ENCODE measurements around the gene SARS2.

Gene SARS2

DNA sequence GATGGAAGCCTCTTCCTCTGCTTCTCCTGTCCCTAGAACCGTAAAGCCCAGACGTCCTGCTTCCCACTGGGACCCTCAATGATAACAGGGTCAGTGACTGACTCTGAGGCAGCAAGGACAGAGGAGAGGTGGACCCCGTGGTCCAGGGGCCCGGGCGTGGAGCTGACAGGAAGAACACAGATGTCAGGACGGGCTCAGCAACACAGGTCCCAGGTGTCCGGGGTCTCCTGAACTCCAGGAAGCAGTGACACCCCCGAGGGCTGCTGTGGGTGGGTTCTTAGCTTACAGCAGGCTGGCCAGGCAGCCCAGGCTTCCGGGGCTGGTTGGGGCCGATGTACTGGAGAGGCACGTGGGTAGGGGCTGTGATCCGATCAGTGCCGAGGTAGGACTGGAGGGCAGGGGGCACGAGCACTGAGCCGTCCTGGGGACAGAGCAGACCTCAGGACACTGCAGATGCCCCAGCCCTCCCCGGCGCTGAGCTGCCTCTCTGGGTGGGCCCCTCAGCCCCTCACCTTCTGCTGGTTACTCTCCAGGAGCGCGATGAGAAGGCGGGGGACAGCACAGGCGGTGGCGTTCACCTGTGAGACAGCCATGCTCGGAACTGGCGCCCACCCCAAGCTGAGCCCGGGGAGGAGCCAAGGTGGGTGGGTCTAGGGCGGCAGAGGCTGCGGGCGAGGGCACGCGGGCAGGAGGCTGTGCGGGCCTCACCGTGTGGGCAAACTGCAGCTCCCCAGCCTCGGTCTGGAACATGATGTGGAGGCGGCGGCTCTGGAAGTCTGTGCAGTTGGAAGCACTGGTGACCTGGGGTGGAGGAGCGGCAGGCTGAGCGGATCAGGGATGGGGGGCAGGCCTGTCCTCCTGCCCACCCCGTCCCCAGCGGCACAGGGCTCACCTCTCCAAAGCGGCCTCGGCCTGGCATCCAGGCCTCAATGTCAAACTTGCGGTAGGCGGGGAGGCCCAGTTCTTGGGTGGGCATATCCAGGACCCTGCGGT is 14.9 kb downstream of the SARS2 start:
- TF ChIP-seq, protein P1, sequence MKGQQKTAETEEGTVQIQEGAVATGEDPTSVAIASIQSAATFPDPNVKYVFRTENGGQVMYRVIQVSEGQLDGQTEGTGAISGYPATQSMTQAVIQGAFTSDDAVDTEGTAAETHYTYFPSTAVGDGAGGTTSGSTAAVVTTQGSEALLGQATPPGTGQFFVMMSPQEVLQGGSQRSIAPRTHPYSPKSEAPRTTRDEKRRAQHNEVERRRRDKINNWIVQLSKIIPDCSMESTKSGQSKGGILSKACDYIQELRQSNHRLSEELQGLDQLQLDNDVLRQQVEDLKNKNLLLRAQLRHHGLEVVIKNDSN (IDR thresholded peaks at IDR 0.05): no peak
- TF ChIP-seq RAD21 (IDR thresholded peaks at IDR 0.05; ENCODE audit: low read depth) (no peak), YY1 (IDR thresholded peaks at IDR 0.05; ENCODE audit: low read depth) (no peak), NFIC (IDR thresholded peaks at IDR 0.05) (no peak), CREB1 (IDR thresholded peaks at IDR 0.05; ENCODE audit: low read depth) (no peak), EGR1 (IDR thresholded peaks at IDR 0.05) (no peak), MAX (IDR thresholded peaks at IDR 0.05) (no peak), REST (IDR thresholded peaks at IDR 0.05; ENCODE audit: low read depth) (no peak), EP300 (IDR thresholded peaks at IDR 0.05; ENCODE audit: borderline replicate concordance) (no peak), TEAD4 (IDR thresholded peaks at IDR 0.05) (no peak), CEBPB (IDR thresholded peaks at IDR 0.05) (no peak)

DNA sequence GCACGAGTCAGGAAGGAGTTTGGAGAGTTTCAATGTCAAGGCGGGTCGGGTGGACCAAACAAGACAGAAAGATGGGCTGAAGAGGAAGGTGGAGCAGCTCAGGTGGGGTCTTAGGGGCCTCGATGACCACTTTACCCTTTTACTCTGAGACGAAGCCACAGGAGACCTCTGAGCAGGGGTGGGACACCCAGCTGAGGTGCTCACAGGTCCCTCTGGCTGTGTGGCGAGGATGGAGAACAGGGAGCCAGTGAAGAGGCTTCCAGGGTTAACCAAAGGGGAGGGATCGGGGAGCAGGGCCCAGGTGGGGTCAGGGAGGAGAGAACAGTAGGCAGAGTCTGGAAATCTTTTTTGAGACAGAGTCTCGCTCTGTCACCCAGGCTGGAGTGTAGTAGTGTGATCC is 16.6 kb downstream of the SARS2 start:
- TF ChIP-seq NFIC (IDR thresholded peaks at IDR 0.05) (no peak), FOXM1 (IDR thresholded peaks at IDR 0.05; ENCODE audit: borderline replicate concordance, low read depth) (no peak), TEAD4 (IDR thresholded peaks at IDR 0.05) (no peak), ZBTB7A (IDR thresholded peaks at IDR 0.05; ENCODE audit: low read depth) (no peak), CREB1 (IDR thresholded peaks at IDR 0.05; ENCODE audit: low read depth) (no peak), REST (IDR thresholded peaks at IDR 0.05; ENCODE audit: low read depth) (no peak), TAF1 (IDR thresholded peaks at IDR 0.05; ENCODE audit: low read depth) (no peak), MAX (IDR thresholded peaks at IDR 0.05) (no peak), TCF12 (IDR thresholded peaks at IDR 0.05; ENCODE audit: low read depth) (no peak), EGR1 (IDR thresholded peaks at IDR 0.05) (no peak), YY1 (IDR thresholded peaks at IDR 0.05; ENCODE audit: low read depth) (no peak), RAD21 (IDR thresholded peaks at IDR 0.05; ENCODE audit: low read depth) (no peak), EP300 (IDR thresholded peaks at IDR 0.05; ENCODE audit: borderline replicate concordance) (no peak)
- TF ChIP-seq, protein P1 (IDR thresholded peaks at IDR 0.05): no peak

- TF ChIP-seq YY1 (IDR thresholded peaks at IDR 0.05; ENCODE audit: low read depth) (no peak), CREB1 (IDR thresholded peaks at IDR 0.05; ENCODE audit: low read depth) (no peak)
Measured at GRCh38 chr19:38912600-38913514, 17.7 kb downstream of the SARS2 start.

DNA sequence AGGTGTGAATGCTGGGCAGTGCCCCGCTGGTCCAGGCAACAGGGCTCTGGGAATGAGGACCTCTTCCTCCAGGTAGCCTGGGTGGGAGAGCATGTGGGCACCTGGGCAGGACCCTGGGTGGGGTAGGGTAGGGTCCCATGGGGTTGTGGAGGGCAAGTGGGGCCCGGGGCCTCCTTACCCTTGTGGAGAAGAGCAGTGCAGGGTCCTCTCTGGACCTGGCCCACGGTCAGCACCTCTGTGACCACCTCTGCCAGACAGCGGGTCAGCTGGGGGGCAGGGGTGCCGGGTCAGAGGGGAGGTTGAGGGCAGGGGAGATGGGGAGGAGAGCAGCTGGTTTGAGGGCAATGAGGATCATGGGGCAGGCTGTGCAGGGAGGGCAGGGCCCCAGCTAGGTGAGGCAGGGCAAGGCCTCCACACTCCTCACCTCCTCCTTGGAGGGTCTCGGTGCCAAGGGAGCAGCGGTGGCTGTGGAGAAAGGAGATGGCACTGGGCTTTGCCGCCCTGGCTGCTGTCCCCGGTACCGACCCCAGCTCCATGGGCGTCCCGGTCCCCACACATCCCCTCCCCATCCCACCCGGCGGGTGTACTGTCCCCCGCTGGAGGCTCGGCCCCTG is 19.1 kb downstream of the SARS2 start:
- no peak for TF ChIP-seq EGR1 (IDR thresholded peaks at IDR 0.05)
- no peak for TF ChIP-seq CEBPB (IDR thresholded peaks at IDR 0.05)
- no peak for TF ChIP-seq MAX (IDR thresholded peaks at IDR 0.05)
- TF ChIP-seq EP300 (IDR thresholded peaks at IDR 0.05; ENCODE audit: borderline replicate concordance): no peak
- TF ChIP-seq TEAD4 (IDR thresholded peaks at IDR 0.05): no peak
- TF ChIP-seq CREB1 (IDR thresholded peaks at IDR 0.05; ENCODE audit: low read depth): no peak
- TF ChIP-seq ZBTB7A (IDR thresholded peaks at IDR 0.05; ENCODE audit: low read depth): no peak
- no peak for TF ChIP-seq RAD21 (IDR thresholded peaks at IDR 0.05; ENCODE audit: low read depth)
- no peak for TF ChIP-seq NFIC (IDR thresholded peaks at IDR 0.05)
- TF ChIP-seq YY1 (IDR thresholded peaks at IDR 0.05; ENCODE audit: low read depth): no peak
- TF ChIP-seq TAF1 (IDR thresholded peaks at IDR 0.05; ENCODE audit: low read depth): no peak
- no peak for TF ChIP-seq FOXM1 (IDR thresholded peaks at IDR 0.05; ENCODE audit: borderline replicate concordance, low read depth)
- no peak for TF ChIP-seq REST (IDR thresholded peaks at IDR 0.05; ENCODE audit: low read depth)
